Fibroblast of mammary gland (primary cell): ENCODE data around the gene LRRC46.

Experiments used
- DNase-seq: peaks from one replicate; pipeline ENCODE4 v3.0.0-alpha.2; 2010; ENCODE audit warnings: low read depth
- H3K4me3 ChIP-seq: 2 replicates; pipeline ENCODE4 v1.5.1; 2011; ENCODE audit warnings: low read depth, mild to moderate bottlenecking, low read length, moderate library complexity; ENCODE audit not compliant: control insufficient read depth
- TF ChIP-seq, protein P1 (sequence below): conservative IDR thresholded peaks from 2 replicates; pipeline ENCODE4 v1.5.1; 2011; ENCODE audit warnings: low read depth, low read length, inconsistent platforms; ENCODE audit not compliant: control insufficient read depth, insufficient read depth

The LRRC46 gene

DNA sequence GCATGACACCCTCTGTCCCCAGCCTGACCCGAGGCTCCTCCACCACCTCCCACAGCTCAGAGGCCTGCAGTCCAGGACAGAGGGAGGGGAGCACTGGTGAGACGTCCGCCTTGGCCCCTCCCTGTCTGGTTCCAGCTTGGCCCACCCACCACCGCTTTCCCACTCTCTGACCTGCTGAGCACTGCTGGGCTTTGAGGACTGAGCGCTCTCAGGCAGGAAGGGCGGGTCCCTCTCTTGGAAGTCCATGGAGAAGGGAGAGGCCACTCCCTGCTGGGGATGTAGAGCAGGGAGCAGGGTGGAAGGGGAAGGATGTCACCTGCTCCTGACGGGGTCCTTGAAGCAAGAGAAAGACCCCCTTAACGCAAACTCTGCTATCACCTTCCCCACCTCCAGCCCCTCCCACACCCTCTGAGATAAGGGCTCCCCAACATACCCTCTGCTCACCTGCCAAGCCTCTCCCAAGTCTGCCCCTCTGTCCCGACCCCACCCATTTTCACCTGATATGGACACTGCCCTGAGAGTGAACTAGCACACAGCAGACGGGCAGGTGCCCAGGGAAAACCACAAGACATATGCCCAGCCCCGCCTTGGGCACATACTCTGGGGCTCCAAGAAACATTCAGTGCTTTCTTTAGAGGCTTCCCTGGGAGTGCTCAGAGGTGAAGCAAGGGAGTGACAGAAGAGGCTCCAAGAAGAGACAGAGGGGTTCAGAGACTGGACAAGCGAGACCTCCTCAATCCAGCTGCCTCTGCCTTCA, 11.3 kb upstream of the LRRC46 start:
- no peak overlapping the region for H3K4me3 ChIP-seq
- TF ChIP-seq, protein P1, sequence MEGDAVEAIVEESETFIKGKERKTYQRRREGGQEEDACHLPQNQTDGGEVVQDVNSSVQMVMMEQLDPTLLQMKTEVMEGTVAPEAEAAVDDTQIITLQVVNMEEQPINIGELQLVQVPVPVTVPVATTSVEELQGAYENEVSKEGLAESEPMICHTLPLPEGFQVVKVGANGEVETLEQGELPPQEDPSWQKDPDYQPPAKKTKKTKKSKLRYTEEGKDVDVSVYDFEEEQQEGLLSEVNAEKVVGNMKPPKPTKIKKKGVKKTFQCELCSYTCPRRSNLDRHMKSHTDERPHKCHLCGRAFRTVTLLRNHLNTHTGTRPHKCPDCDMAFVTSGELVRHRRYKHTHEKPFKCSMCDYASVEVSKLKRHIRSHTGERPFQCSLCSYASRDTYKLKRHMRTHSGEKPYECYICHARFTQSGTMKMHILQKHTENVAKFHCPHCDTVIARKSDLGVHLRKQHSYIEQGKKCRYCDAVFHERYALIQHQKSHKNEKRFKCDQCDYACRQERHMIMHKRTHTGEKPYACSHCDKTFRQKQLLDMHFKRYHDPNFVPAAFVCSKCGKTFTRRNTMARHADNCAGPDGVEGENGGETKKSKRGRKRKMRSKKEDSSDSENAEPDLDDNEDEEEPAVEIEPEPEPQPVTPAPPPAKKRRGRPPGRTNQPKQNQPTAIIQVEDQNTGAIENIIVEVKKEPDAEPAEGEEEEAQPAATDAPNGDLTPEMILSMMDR = no peak
- no peak for DNase-seq

DNA sequence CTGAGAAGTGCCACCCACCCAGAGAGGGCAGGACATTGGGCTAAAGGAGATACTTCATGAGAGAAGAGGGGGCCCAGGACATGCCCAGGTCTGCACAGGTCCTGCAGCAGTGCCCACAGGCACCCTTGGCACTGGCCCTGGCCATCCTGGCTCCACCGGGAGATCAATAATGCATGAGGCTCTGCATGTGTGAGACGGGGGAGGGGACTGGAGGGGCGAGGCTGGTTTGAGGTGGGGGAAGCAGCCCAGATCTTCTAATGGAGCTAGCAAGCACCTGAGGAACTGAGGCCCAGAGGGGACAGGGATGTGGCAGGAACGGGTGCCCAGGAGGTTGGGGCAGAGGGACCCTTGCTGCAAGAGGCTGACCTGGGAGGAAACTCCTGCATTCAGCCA, 10.4 kb upstream of the LRRC46 start:
- H3K4me3 ChIP-seq = peak overlapping the region; percentile 55
- no peak for DNase-seq
- TF ChIP-seq, protein P1 = no peak

- peak; percentile 78 for DNase-seq
- H3K4me3 ChIP-seq = peak within 1 kb of the TSS; percentile 55
- TF ChIP-seq, protein P1 = no peak
Observed at GRCh38 chr17:47821424-47822391, 9.8 kb upstream of the LRRC46 start, which contains the start of gene OSBPL7. Gene OSBPL7, minus strand, starts transcription at chr17:47821794. Its CDS starts 1,516 bp downstream, at chr17:47820278.

DNA sequence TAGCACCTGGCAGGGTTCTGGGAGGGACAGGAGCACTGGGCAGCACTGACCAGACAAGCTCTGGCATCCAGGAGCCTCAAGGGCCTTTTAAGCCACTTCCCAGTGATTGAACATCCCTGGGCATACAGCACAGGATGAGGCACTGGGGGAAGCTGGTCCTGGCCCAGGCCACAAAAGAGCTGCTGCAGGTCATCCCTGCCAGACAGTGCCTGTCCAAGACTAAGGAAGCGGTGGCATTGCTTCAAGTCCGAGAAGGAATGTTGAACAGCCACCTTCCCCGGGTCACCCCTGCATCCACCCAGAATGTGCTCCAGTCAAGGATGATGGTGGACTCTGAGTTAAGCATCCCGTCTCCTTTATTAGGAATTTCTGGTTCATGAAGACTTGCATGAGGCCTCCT, 8.7 kb upstream of the LRRC46 start:
- TF ChIP-seq, protein P1 = no peak
- no peak for DNase-seq
- no peak overlapping the region for H3K4me3 ChIP-seq

GRCh38 chr17:47823519-47823918, 8.0 kb upstream of the LRRC46 start:
- H3K4me3 ChIP-seq = no peak overlapping the region
- TF ChIP-seq, protein P1 = no peak
- DNase-seq = no peak

GRCh38 chr17:47829870-47830269, 1.6 kb upstream of the LRRC46 start:
- TF ChIP-seq, protein P1 = no peak
- DNase-seq = no peak
- H3K4me3 ChIP-seq = no peak overlapping the region
